Measurements from ENCODE around the gene NUDT14. TPM values are rescaled to one million over a fixed set of nuclear protein-coding genes. Genes with fewer than 3 reads are reported as not detected.

The NUDT14 gene
- total and polyA plus RNA-seq, 9 donors, result 0.68 to 22.5 (median 11.4) TPM

DNA sequence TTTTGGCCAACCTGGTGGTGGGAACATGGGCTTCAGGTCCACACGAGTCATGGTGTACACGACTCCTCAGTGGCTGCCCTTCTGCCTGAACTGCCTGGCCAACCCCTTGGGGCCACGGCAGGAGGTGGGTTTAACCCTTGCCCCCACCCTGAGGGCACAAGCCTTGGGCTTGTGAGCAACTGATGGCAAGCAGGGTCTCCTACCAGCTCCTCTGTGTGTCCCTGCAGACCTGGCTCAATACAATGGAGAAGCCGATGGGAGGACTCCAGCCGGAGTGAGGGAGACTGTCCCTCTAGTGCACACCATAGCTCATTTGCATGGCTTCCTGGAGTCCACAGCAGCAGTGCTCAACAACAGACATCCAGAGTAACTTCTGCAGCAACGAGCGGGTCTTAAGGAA is 40.5 kb downstream of the NUDT14 start:
- no peak overlapping the region for H3K4me3 ChIP-seq
- no peaks in the 10 kb centered on the region for H3K4me1 ChIP-seq (ENCODE audit: insufficient read depth)
- H3K27ac ChIP-seq, result no peak overlapping the region
- TF ChIP-seq EP300 (IDR thresholded peaks at IDR 0.05) (no peak), POLR2A (IDR thresholded peaks at IDR 0.05) (no peak)
- TF ChIP-seq, protein P1, sequence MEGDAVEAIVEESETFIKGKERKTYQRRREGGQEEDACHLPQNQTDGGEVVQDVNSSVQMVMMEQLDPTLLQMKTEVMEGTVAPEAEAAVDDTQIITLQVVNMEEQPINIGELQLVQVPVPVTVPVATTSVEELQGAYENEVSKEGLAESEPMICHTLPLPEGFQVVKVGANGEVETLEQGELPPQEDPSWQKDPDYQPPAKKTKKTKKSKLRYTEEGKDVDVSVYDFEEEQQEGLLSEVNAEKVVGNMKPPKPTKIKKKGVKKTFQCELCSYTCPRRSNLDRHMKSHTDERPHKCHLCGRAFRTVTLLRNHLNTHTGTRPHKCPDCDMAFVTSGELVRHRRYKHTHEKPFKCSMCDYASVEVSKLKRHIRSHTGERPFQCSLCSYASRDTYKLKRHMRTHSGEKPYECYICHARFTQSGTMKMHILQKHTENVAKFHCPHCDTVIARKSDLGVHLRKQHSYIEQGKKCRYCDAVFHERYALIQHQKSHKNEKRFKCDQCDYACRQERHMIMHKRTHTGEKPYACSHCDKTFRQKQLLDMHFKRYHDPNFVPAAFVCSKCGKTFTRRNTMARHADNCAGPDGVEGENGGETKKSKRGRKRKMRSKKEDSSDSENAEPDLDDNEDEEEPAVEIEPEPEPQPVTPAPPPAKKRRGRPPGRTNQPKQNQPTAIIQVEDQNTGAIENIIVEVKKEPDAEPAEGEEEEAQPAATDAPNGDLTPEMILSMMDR (IDR thresholded peaks at IDR 0.05), result no peak
- WGBS, 3 donors, result 88 to 92% (median 89%) methylated on average over 7 of the region's 7 CpGs
- peaks cover 0 to 3% of the 10 kb centered on the region in 2 donors for H3K9me3 ChIP-seq
- no peaks in the 10 kb centered on the region for H3K27me3 ChIP-seq
- intact Hi-C loops (cut with DNase I), result no loop called here
- H3K36me3 ChIP-seq, result no peaks in the 10 kb centered on the region
- DNase-seq, result no peak

DNA sequence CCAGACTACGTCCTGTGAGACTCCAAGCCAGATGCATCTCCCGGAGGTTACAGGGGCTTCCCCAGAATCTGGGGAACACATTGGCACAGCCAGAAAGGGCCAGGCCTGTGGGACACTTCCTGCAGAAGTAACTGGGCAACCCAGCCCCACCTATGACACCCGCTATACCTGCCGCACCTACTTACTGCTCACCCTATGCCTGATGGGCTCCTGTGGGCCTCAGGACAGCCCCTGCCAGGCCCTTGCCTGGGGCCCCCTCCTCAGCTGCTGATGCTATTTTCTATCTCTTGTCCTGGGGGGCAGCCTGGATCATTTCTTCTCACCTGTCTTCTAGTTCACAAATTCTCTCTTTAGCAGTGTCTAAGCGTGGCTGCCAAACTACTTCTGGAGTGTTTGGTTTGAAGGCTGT is 41.3 kb downstream of the NUDT14 start:
- Histone ChIP-seq H3K27me3 (no peaks in the 10 kb centered on the region), H3K9me3 (peaks cover 0 to 3% of the 10 kb centered on the region in 2 donors), H3K4me3 (no peak overlapping the region), H3K36me3 (no peaks in the 10 kb centered on the region), H3K4me1 (ENCODE audit: insufficient read depth) (no peaks in the 10 kb centered on the region), H3K27ac (no peak overlapping the region)
- intact Hi-C loops (cut with DNase I), result no loop called here
- 97 to 99% (median 98%) methylated on average over 5 of the region's 5 CpGs for WGBS, 3 donors
- TF ChIP-seq, protein P1 (IDR thresholded peaks at IDR 0.05), result no peak
- no peak for TF ChIP-seq POLR2A (IDR thresholded peaks at IDR 0.05)
- TF ChIP-seq EP300 (IDR thresholded peaks at IDR 0.05), result no peak
- DNase-seq, result no peak

DNA sequence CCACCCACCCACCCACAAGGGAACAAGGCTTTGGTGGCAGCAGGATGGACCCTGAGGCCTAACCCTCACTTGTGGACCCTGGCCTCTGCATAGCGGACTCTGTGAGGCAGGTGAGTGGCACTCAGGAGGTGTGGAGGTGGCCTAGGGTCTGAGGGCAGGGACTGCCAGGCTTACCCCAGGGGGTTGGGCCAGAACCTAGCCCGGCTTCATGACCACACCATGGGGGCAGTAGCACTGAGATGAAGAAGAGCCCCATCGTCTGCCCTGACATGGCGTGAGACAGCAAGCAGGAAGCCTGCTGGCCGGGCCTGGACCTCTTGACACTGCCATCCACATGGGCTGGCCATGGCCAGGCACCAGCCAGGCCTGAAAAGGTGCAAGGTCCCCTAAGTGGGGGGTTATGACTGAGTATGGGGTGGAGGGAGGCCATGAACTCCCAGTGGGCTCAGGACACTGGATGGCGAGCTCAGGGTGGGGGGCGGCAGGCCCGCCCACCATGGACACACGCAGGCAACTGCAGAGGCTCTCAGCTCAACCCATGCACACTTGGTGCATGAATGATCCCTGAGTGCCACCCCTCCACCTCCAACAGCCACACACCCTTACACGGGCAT is 41.8 kb downstream of the NUDT14 start:
- intact Hi-C loops (cut with DNase I), result no loop called here
- DNase-seq, result no peak
- TF ChIP-seq EP300 (IDR thresholded peaks at IDR 0.05) (no peak), POLR2A (IDR thresholded peaks at IDR 0.05) (no peak)
- TF ChIP-seq, protein P1 (IDR thresholded peaks at IDR 0.05), result no peak

DNA sequence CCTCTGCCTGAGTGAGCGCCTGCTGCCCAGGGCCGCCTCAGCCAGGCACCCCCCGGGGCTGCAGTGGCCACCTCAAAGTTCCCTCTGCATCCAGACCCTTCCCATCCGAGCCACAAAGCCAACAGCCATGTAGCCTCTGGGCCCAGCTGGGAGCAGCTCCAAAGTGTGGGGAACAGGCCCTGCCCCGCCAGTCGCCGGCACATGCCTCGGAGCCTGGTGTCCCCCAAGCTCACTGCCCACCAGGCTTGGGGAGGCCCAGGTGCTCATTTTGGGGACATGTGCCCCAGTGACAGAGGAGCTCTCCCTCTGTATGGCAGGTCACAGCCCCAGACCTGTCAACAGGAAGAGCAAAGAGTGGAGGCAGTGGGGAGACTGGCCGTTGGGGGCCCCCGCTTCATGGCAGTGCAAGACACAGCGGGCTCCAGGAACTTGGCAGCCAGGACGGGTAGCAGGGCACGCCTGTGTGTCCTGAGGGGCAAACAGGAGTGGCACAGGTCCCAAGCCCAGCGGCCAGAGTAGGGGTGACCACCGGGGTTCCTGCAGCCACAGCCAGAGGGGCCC is 42.5 kb downstream of the NUDT14 start:
- intact Hi-C loops (cut with DNase I), result no loop called here
- DNase-seq, result no peak
- Histone ChIP-seq H3K4me1 (ENCODE audit: insufficient read depth) (no peaks in the 10 kb centered on the region), H3K27me3 (no peaks in the 10 kb centered on the region), H3K9me3 (peaks cover 0 to 3% of the 10 kb centered on the region in 2 donors), H3K36me3 (no peaks in the 10 kb centered on the region), H3K4me3 (no peak overlapping the region), H3K27ac (no peak overlapping the region)
- WGBS, 3 donors, result 90 to 97% (median 93%) methylated on average over 13 to 15 of the region's 15 CpGs
- TF ChIP-seq EP300 (IDR thresholded peaks at IDR 0.05) (no peak), POLR2A (IDR thresholded peaks at IDR 0.05) (no peak)
- TF ChIP-seq, protein P1 (IDR thresholded peaks at IDR 0.05), result no peak

More for the DNA sequence above, 41.8 kb downstream of the NUDT14 start:
- 84 to 88% (median 84%) methylated on average over 10 of the region's 10 CpGs for WGBS, 3 donors
- H3K36me3 ChIP-seq, result no peaks in the 10 kb centered on the region
- H3K27me3 ChIP-seq, result no peaks in the 10 kb centered on the region
- no peak overlapping the region for H3K4me3 ChIP-seq
- no peaks in the 10 kb centered on the region for H3K4me1 ChIP-seq (ENCODE audit: insufficient read depth)
- H3K9me3 ChIP-seq, result peaks cover 0 to 3% of the 10 kb centered on the region in 2 donors
- no peak overlapping the region for H3K27ac ChIP-seq

All from ovary (tissue), 9 donors.